Cardiac fibroblast (primary cell): ENCODE measurements around the gene CSHL1.

Source experiments
- DNase-seq, 2 donors: peaks; one replicate each; pipeline versions ENCODE4 v3.0.0 to v3.0.0-alpha.2; 2010; ENCODE audit warnings: low read depth in 2 of 2
- H3K4me3 ChIP-seq, 2 donors: replicated peaks in 1 of 2; 1 replicate in 1 of 2; 2 replicates in 1 of 2; pipeline ENCODE4 v1.5.1; 2011; ENCODE audit warnings: low read depth in 2 of 2, low read length in 2 of 2, mild to moderate bottlenecking in 2 of 2, moderate library complexity in 1 of 2
- TF ChIP-seq, protein P1 (sequence below): IDR thresholded peaks from one replicate; pipeline ENCODE4 v1.5.1; 2011; ENCODE audit warnings: low read depth, mild to moderate bottlenecking, low read length, inconsistent platforms

CSHL1 gene

DNA sequence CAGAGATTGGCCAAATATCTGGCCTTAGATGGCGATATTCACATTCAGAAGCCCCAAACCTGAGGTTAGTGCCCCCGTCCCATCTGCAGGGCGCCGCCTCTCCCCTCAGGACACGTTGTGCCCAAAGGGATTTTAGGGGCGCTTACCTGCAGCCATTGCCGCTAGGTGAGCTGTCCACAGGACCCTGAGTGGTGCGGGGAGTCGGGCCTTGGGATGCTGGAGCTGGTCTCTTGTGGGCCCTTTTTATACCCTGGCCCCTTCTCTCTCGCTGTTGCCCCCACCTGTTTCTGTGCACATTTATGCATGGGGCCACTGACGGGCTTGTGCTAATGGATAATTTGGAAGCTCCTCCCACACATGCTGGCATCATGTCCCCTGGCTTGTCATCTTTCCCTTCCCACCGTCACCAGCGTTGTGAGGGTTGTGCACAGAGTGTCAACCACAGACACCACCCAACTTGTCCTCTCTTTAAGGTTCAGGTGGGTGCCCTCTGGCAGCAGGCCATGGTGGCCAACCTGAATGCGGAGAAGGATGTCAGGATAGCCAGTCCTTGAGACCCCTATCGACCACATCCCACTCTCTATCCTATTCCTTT, at the start of gene CSHL1:
CSHL1 (minus strand) TSS at position 218 of the 595 bp plus-strand sequence; CDS start at position 156, 62 bp downstream.
- H3K4me3 ChIP-seq: no peak within 1 kb of the TSS
- DNase-seq: no peak
- TF ChIP-seq, protein P1, sequence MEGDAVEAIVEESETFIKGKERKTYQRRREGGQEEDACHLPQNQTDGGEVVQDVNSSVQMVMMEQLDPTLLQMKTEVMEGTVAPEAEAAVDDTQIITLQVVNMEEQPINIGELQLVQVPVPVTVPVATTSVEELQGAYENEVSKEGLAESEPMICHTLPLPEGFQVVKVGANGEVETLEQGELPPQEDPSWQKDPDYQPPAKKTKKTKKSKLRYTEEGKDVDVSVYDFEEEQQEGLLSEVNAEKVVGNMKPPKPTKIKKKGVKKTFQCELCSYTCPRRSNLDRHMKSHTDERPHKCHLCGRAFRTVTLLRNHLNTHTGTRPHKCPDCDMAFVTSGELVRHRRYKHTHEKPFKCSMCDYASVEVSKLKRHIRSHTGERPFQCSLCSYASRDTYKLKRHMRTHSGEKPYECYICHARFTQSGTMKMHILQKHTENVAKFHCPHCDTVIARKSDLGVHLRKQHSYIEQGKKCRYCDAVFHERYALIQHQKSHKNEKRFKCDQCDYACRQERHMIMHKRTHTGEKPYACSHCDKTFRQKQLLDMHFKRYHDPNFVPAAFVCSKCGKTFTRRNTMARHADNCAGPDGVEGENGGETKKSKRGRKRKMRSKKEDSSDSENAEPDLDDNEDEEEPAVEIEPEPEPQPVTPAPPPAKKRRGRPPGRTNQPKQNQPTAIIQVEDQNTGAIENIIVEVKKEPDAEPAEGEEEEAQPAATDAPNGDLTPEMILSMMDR: no peak

- TF ChIP-seq, protein P1: no peak
- H3K4me3 ChIP-seq: no peak overlapping the region
- DNase-seq: no peak
Observed at GRCh38 chr17:63960430-63960829, 49.4 kb upstream of the CSHL1 start.

GRCh38 chr17:63960006-63960405, 48.9 kb upstream of the CSHL1 start:
- TF ChIP-seq, protein P1: no peak
- H3K4me3 ChIP-seq: no peak overlapping the region
- no peak for DNase-seq

DNA sequence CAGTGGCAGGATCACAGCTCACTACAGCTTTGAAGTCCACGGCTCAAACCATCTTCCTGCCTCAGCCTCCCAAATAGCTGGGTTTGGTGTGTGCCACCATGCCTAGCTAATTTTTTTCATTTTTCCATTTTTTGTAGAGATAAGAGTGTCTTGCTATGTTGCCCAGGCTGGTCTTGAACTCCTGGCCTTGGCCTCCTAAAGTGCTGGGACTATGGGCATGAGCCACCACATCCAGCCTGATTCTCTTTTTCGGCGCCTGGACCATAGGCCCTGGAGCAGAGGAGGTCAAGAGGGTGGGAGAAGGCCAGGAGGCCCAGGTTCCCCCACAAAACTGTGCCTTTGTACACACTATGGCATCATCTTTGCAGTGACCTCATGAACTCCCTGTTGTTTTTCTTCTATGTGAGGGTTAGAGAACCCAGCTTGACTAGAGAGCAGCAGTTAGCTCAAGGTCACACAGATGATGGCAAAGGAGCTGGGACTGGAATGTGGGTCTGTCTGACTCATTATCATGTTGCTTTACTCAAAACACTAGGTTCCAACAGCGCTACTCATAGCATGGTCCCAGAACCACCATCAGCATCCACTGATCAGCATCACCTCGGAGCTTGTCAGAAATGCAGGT, 45.4 kb upstream of the CSHL1 start:
- peak; percentile 17 to 64 for DNase-seq
- TF ChIP-seq, protein P1: no peak
- no peak overlapping the region for H3K4me3 ChIP-seq

GRCh38 chr17:63955791-63956190, 44.7 kb upstream of the CSHL1 start:
- TF ChIP-seq, protein P1: no peak

GRCh38 chr17:63955232-63955631, 44.2 kb upstream of the CSHL1 start:
- no peak for DNase-seq
- no peak overlapping the region for H3K4me3 ChIP-seq
- TF ChIP-seq, protein P1: no peak

More at GRCh38 chr17:63955791-63956190, 44.7 kb upstream of the CSHL1 start:
- H3K4me3 ChIP-seq: no peak overlapping the region
- no peak for DNase-seq
